Kidney (tissue), 14 donors: ENCODE data around the gene PTH1R. TPM values are rescaled to one million over a fixed set of nuclear protein-coding genes. Genes with fewer than 3 reads are reported as not detected.

ENCODE experiments used
- DNase-seq, 5 donors: peaks; one replicate each; pipeline ENCODE4 v3.0.0-alpha.2; 2013 to 2020
- FAIRE-seq: peaks from 2 replicates; lab custom pipeline; 2012; peaks lifted over from hg19 to GRCh38; lab: Jason Lieb, UNC
- H3K27ac ChIP-seq, 2 donors: one replicate each; pipeline ENCODE4 v1.7.0; 2013; ENCODE audit warnings: low read depth in 2 of 2, low read length in 2 of 2, inconsistent platforms in 1 of 2
- H3K27me3 ChIP-seq: one replicate; pipeline ENCODE4 v1.7.1; 2013; ENCODE audit warnings: low read length, inconsistent platforms; ENCODE audit not compliant: control insufficient read depth, insufficient read depth
- H3K36me3 ChIP-seq, 3 donors: one replicate each; pipeline versions ENCODE4 v1.7.0 to v1.7.1; 2013; ENCODE audit warnings: low read length in 3 of 3, control low read depth in 1 of 3, inconsistent platforms in 1 of 3; ENCODE audit not compliant: insufficient read depth in 3 of 3, control insufficient read depth in 2 of 3
- H3K4me1 ChIP-seq, 3 donors: one replicate each; pipeline versions ENCODE4 v1.7.0 to v1.7.1; 2013; ENCODE audit warnings: low read length in 3 of 3, inconsistent platforms in 1 of 3, low read depth in 1 of 3; ENCODE audit not compliant: control insufficient read depth in 2 of 3, insufficient read depth in 2 of 3
- H3K4me3 ChIP-seq, 3 donors: one replicate each; pipeline versions ENCODE4 v1.7.0 to v1.8.1; 2013; ENCODE audit warnings: low read length in 3 of 3, control low read depth in 1 of 3, inconsistent platforms in 1 of 3
- H3K9ac ChIP-seq, 3 donors: one replicate each; pipeline versions ENCODE4 v1.7.0 to v1.7.1; 2013; ENCODE audit warnings: low read length in 3 of 3, control low read depth in 1 of 3, inconsistent platforms in 1 of 3
- H3K9me3 ChIP-seq, 3 donors: one replicate each; pipeline versions ENCODE4 v1.7.0 to v1.7.1; 2013; ENCODE audit warnings: low read length in 3 of 3, control low read depth in 1 of 3, inconsistent platforms in 1 of 3; ENCODE audit not compliant: control insufficient read depth in 2 of 3, insufficient read depth in 1 of 3
- intact Hi-C: fragments of 100-400 bp; cut with DNase I; formaldehyde crosslinking; loops from one replicate; pipeline ENCODE4 v1.11.1; 2022
- polyA plus RNA-seq: library from polyadenylated mRNA; stranded (reverse); fragments of 350-450 nt; fragmentation: Illumina TruSeq; extraction: RNeasy Lipid Tissue Mini Kit (QIAGEN cat#74804); gene quantifications from one replicate; pipeline ENCODE4 v1.2.3, GENCODE V29; 2014; ENCODE audit warnings: low read depth, low replicate concordance; ENCODE audit not compliant: insufficient read depth
- total RNA-seq: library from RNA; stranded (reverse); fragmentation: NEBNext Ultra II Directional; extraction: Animal tissue kit (Norgen Biotek cat#: 25700); gene quantifications from one replicate; pipeline ENCODE4 v1.2.1, GENCODE V29; 2021
- TF ChIP-seq, protein P1 (sequence below): IDR thresholded peaks from 3 replicates; pipeline ENCODE4 v1.5.1; 2012; ENCODE audit warnings: mild to moderate bottlenecking, moderate library complexity, borderline replicate concordance; ENCODE audit not compliant: insufficient read depth; ENCODE audit errors: extremely low read depth
- donor health status: control.
- donor health status: control.
- donor health status: control.
- donor health status: control.
- donor health status: control.
- donor health status: DM: yes; HTN: yes; CAD: no.
- donor health status: Normal renal cell carcinoma (clear cell type).

PTH1R gene
- total and polyA plus RNA-seq, 2 donors from 2014 or later = 286 to 1,885 TPM

DNA sequence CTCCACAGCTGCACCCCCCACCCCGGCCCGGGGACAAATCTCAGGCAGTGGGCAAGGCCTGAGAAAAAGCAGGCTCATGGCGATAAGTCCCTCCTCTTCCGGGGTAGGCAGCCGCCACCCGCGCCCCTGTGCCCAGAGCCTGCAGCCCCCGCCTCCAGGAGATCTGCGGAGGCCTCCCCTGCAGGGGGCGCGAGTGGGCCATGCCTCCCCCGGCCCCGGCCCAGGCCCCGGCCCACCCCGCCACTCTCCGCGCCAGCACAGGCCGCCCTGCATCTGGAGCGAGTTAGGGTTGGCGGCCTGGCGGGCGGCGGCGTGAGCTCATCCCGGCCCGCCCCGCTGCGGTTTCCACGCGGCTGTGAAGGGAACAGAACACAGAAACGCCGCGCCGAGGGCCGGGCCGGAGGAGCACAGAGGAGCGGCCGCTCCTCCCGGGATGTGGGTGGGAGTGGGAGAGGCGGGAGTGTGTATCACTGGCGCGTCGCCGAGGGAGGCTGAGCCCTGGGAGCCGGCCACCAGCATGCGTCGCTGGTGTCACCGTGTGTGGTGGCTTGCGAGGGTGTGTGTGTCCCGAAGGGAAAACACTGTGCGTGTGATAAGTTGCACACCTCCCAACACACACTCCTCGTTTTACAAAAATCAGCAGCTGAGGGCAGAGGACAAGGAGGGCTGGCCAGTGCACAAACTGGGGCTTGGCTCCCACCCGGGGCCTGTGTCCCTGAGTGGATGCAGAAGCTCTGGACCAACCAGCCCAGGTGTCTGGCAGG lies 31.5 kb upstream of the PTH1R start:
- Histone ChIP-seq H3K4me3 (peak overlapping the region; percentile 28 to 60 (median 36)), H3K4me1 (peaks cover 0 to 12% (median 10%) of the 10 kb centered on the region in 3 donors), H3K27me3 (no peaks in the 10 kb centered on the region), H3K9me3 (no peaks in the 10 kb centered on the region), H3K27ac (peak overlapping the region in 1 of 2 donors; percentile 64), H3K36me3 (no peaks in the 10 kb centered on the region), H3K9ac (peak overlapping the region in 2 of 3 donors; percentile 45 to 65)
- FAIRE-seq (no peak), DNase-seq (peak; percentile 92 to 95 (median 94))
- intact Hi-C loops = no loop called here
- TF ChIP-seq, protein P1, sequence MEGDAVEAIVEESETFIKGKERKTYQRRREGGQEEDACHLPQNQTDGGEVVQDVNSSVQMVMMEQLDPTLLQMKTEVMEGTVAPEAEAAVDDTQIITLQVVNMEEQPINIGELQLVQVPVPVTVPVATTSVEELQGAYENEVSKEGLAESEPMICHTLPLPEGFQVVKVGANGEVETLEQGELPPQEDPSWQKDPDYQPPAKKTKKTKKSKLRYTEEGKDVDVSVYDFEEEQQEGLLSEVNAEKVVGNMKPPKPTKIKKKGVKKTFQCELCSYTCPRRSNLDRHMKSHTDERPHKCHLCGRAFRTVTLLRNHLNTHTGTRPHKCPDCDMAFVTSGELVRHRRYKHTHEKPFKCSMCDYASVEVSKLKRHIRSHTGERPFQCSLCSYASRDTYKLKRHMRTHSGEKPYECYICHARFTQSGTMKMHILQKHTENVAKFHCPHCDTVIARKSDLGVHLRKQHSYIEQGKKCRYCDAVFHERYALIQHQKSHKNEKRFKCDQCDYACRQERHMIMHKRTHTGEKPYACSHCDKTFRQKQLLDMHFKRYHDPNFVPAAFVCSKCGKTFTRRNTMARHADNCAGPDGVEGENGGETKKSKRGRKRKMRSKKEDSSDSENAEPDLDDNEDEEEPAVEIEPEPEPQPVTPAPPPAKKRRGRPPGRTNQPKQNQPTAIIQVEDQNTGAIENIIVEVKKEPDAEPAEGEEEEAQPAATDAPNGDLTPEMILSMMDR = peak; percentile 36

DNA sequence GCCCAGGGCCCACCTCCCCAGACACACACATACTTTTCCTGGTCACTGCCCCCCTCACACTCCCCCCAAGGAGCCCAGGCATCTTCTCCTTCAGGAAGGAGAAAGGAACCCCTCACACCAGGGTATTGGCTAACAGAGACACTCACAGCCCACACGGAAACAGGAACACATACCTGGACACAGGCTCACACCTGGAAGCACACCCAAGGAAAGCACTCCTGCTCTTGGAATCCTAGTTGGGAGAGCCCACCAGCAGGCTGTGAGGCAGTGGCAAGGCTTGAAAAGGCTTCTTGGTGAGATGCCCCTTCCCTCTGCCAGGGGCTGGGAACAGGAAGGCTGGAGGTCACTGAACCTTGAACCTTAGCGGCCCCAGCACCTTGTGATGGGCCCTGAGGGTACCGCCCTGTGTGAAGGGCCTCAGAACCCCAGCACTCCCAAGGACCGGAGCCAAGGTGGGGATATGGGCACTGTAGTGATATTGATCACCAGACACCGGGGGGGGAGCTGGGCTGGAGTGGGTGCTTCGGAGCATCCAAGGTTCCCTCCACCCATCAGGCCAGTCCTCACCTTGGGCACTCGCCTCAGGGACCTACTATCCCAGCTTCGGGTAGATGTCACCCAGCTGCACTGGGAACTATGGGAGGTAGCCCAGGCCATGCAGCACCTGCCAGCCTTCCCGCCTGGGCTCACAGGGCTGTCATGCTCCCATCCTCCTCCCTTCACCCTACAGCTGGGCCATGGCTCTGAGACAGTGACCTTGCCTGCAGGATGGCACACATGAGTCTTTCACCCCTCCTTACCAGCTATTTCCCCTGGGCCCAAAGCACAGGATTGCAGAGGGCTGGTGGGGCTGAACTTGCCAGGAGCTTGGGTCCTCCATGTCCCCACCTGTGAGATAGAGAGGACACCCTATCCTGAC lies 30.6 kb upstream of the PTH1R start:
- DNase-seq = peak in 2 of 5 donors; percentile 67 to 71
- no peak for FAIRE-seq
- Histone ChIP-seq H3K9me3 (no peaks in the 10 kb centered on the region), H3K36me3 (no peaks in the 10 kb centered on the region), H3K9ac (peak overlapping the region in 2 of 3 donors; percentile 33 to 65), H3K27me3 (no peaks in the 10 kb centered on the region), H3K27ac (peak overlapping the region in 1 of 2 donors; percentile 64), H3K4me1 (peaks cover 0 to 12% (median 10%) of the 10 kb centered on the region in 3 donors), H3K4me3 (peak overlapping the region in 1 of 3 donors; percentile 60)
- intact Hi-C loops = no loop called here
- TF ChIP-seq, protein P1 = no peak

DNA sequence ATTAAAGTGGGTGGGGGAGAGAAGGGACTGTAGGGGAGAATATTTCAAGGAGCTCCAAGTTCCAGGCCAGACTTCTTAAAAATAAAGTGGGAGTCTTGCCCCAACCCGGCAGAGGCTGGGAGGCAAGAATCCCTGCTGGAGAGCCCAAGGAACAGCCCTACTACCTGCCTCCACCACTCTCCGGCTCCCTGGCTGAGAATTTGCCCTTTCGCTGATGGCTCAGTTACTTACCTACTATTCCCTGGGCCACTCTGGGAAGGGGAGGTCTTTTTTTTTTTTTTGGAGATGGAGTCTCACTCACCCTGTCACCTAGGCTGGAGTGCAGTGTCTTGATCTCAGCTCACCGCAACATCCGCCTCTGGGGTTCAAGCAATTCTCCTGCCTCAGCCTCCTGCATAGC lies 29.8 kb upstream of the PTH1R start:
- no peak overlapping the region for H3K4me3 ChIP-seq
- DNase-seq = peak in 2 of 5 donors; percentile 30 to 42
- intact Hi-C loops = no loop called here

More for the DNA sequence above, 29.8 kb upstream of the PTH1R start:
- no peak overlapping the region for H3K9ac ChIP-seq
- no peaks in the 10 kb centered on the region for H3K9me3 ChIP-seq
- TF ChIP-seq, protein P1 = no peak
- no peaks in the 10 kb centered on the region for H3K27me3 ChIP-seq
- H3K27ac ChIP-seq = no peak overlapping the region
- peaks cover 0 to 12% (median 10%) of the 10 kb centered on the region in 3 donors for H3K4me1 ChIP-seq
- FAIRE-seq = no peak
- H3K36me3 ChIP-seq = no peaks in the 10 kb centered on the region
